Embryonic facial prominence (tissue), 1 donor: ENCODE data around the gene SNRNP25.

Source experiments
- DNase-seq: peaks from one replicate; pipeline ENCODE4 v3.0.0-alpha.2; 2016; ENCODE audit errors: extremely low spot score

Gene SNRNP25

DNA sequence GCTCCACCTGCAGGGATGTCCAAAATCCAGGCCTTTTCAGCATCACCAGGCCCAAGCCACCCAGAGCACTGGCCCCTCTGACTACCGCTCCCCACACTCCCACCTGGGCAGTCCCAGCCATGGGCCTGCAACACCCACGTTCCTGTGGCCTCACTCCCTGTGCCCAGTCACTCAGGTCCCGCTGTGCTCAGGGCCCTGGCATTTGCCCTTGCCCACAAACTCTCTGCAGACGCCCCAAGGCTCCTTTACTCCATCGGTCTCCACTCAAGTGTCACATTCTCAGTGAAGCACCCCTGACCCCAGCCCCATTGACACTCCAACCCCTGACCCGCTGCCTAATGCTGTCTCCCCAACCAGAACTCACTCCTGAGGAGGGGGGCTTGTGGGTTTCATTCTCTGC is 48.0 kb downstream of the SNRNP25 start:
- no peak for DNase-seq

DNA sequence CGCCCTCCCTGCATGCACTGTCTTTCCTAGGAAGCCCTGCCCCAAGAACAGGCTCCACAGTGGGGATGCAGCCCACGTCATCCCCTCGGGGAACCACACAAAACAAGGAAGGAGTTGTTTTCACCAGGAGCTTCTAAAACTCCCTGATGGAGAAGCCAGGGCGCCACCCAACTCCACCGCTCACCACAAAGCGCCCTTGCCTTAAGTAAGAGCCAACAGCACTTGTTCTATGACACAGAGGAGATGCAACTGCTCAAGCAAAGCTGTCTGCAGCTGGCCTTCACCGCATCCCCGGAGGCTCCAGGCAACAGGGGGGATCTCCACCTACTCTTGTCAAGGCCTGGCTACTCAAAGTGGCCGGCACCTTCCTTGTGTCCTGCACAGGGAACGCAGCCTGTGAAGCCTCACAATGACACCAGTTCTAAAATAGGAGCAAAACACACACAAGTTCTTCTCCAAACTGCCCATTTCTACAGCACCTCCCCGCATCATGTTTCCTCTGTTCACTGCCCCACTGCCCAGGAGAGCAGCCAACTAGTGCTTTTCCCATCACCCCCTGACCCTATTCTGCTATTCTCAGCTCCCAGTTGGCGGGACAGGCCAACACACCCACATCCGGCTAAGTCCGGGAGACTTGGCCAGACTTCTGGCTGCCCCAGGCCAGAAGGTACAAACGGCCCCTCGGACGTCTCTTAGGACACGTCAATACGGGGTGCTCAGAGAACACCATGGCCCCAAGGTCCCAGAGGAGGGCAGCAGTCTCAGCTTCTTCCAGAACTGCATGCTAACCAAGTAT is 48.6 kb downstream of the SNRNP25 start:
- DNase-seq = no peak

DNA sequence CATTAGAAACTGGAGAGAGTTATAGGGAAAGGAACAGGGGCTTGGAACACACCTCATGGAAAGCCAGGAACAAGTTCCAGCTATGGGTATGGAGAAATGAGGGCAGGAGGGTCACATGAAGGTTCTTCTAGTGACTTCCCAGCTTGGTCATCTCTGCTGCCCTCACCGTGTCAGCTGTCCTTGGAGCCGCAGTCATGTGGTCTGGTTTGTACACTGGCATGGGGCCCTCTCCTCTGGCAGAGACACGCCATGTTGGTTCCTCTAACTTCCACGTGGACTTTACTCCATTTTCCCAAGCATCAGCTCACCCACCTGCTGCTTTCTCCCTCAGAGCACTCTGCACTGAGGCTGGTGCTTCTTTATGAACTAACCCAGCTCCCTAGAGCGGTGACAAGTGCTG is 50.7 kb downstream of the SNRNP25 start:
- DNase-seq = no peak

DNA sequence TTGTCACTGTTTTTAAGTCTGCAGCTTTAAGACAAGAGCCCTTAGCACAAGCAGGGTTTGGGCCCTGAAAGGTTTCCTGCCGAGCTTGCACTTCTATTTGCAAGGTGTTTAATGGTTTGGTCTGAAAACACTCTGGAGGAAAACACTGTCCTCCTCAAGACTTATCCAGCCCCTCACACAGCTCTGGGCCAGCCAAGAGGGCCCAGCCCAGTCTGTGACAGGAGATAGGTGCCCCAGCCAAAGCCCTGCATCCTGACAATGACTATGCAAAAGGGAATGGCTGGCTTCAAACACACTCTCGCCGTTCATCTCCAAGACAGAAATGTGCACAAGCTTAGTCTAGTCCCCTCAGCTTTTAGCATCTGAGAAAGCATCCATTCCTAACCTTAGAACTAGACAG is 51.3 kb downstream of the SNRNP25 start:
- no peak for DNase-seq

DNA sequence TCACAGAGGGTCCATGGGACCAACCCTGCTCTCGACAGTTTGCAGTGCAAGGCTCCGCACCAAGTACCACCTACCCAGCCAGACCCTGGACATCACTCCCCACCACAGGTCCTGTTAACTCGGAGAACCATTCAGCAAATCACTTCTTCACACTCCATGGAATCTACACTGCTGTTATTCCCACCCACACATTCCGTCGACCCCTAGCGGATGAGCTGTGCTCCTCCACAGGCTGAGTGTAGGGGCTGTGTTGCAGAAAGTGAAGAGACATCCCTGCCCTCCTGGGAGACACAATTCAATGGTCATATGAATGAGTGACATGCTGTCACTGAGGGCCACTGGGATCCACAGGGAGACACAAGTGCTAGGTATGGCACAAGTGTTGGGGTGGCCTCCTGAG is 51.9 kb downstream of the SNRNP25 start:
- no peak for DNase-seq

DNA sequence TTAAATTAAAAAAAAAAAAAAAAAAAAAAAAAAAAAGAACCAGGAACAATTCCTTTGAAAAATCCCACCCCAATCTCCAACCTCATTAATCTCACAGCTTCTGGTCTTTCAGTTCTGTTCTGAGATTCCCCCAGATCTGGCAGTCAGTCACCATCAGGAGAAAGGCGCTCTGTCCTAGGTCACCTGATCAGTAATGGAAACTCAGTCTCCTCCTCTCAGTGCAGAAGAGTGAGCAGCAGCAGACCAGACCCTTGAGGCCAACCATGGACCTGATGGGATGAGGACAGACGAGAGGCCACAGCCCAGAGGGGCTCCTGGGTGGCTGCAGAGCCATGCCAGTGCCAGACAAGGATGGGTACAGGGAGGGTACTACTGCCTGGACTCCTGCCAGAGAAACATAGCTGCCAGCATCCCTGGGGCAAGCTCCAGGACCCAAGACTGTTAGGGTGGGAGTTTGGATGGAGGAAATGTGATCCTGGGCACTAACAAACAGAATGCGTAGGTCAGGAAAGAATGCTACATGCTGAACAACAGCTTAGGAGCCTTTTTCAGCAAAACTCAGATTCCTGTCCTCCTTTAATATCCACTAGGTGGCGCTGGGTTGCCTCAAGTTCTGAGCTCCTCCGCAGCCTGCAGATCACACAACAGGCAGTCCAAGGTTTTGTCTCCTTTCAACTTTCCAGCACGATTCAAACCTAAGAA is 53.1 kb downstream of the SNRNP25 start:
- peak; percentile 56 for DNase-seq
